Lower lobe of right lung (tissue), 2 donors: Measurements from ENCODE around the gene SCMH1. TPM values are rescaled to one million over a fixed set of nuclear protein-coding genes. Genes with fewer than 3 reads are reported as not detected.
A peak's percentile ranks its signal among the peaks of the same experiment; 100 is the strongest.

Source experiments
- ATAC-seq, 2 donors: fragments of 200-7000 bp; cut with Tn5 transposase; one replicate each; pipeline ENCODE4 v1.9.1; 2020 to 2022; ENCODE audit warnings: mild to moderate bottlenecking in 2 of 2, moderate library complexity in 2 of 2
- DNase-seq: peaks from one replicate; pipeline ENCODE4 v3.0.0-alpha.2; 2020
- H3K27ac ChIP-seq: fragments of 200-600 bp; one replicate; pipeline ENCODE4 v1.8.0; 2022
- H3K27me3 ChIP-seq: fragments of 200-600 bp; one replicate; pipeline ENCODE4 v1.8.0; 2022; ENCODE audit warnings: low read depth
- H3K36me3 ChIP-seq: fragments of 200-600 bp; one replicate; pipeline ENCODE4 v1.8.0; 2022; ENCODE audit warnings: mild to moderate bottlenecking
- H3K4me1 ChIP-seq: fragments of 200-600 bp; one replicate; pipeline ENCODE4 v1.8.0; 2022
- H3K4me3 ChIP-seq: fragments of 200-600 bp; one replicate; pipeline ENCODE4 v1.8.0; 2022; ENCODE audit warnings: mild to moderate bottlenecking
- H3K9me3 ChIP-seq: fragments of 200-600 bp; one replicate; pipeline ENCODE4 v1.8.0; 2022
- intact Hi-C: fragments of 100-400 bp; cut with DNase I; formaldehyde crosslinking; loops from one replicate; pipeline ENCODE4 v1.11.0; 2022
- total RNA-seq: library from RNA; stranded (reverse); fragmentation: NEBNext Ultra II Directional; extraction: Animal tissue kit (Norgen Biotek cat#: 25700); gene quantifications from one replicate; pipeline ENCODE4 v1.2.1, GENCODE V29; 2021
- TF ChIP-seq, protein P1 (sequence below): fragments of 200-600 bp; IDR thresholded peaks from one replicate; pipeline ENCODE4 v1.8.0; 2022; ENCODE audit warnings: antibody characterized with exemption, mild to moderate bottlenecking
- donor health status: DM: no; HTN: yes; CAD: no; lungs with severe emphysema.

The SCMH1 gene
- total RNA-seq, 1 donor from 2014 or later, result 30.0 TPM

DNA sequence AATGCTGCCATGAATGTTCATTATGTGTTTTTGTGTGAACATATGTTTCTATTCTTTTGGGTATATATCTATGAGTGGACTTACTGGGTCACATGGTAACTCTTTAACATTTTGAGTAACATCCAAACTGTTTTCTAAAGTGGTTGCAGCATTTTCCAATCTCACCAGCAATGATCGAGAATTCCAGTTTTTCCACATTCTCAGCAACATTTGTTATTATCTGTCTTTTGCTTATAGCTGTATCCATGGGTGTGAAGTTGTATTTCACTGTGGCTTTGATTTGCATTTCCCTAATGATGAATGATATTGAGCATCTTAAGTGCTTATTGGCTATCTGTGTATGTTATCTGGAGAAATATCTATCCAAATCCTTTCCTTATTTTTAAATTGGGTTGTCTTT, 131.4 kb downstream of the SCMH1 start:
- Histone ChIP-seq H3K4me1 (peaks cover 25% of the 10 kb centered on the region), H3K4me3 (no peak overlapping the region), H3K36me3 (peaks cover 6% of the 10 kb centered on the region), H3K27ac (no peak overlapping the region), H3K9me3 (no peaks in the 10 kb centered on the region), H3K27me3 (no peaks in the 10 kb centered on the region)
- intact Hi-C loops, result no loop called here
- ATAC-seq (no peak), DNase-seq (no peak)
- TF ChIP-seq, protein P1, sequence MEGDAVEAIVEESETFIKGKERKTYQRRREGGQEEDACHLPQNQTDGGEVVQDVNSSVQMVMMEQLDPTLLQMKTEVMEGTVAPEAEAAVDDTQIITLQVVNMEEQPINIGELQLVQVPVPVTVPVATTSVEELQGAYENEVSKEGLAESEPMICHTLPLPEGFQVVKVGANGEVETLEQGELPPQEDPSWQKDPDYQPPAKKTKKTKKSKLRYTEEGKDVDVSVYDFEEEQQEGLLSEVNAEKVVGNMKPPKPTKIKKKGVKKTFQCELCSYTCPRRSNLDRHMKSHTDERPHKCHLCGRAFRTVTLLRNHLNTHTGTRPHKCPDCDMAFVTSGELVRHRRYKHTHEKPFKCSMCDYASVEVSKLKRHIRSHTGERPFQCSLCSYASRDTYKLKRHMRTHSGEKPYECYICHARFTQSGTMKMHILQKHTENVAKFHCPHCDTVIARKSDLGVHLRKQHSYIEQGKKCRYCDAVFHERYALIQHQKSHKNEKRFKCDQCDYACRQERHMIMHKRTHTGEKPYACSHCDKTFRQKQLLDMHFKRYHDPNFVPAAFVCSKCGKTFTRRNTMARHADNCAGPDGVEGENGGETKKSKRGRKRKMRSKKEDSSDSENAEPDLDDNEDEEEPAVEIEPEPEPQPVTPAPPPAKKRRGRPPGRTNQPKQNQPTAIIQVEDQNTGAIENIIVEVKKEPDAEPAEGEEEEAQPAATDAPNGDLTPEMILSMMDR, result no peak

DNA sequence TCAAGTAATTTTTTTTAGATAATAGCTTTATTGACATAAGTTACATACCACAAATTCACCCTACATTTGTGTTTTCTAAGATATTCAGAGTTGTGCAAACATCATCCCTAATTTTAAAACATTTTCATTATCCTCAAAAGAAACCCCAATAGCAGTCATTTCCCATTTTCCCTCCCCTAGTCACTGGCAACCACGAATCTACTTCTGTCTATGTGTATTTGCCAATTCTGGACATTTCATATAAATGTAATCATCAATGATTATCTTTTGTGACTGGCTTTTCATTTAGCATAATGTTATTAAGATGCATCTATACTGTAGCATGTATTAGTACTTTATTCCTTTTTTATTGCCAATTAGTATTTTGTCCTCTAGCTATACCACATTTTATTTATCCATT, 131.8 kb downstream of the SCMH1 start:
- TF ChIP-seq, protein P1, result no peak
- Histone ChIP-seq H3K27ac (peak overlapping the region; percentile 84), H3K27me3 (no peaks in the 10 kb centered on the region), H3K36me3 (peaks cover 6% of the 10 kb centered on the region), H3K4me3 (no peak overlapping the region), H3K9me3 (no peaks in the 10 kb centered on the region), H3K4me1 (peaks cover 25% of the 10 kb centered on the region)
- ATAC-seq, result no peak
- intact Hi-C loops, result no loop called here
- DNase-seq, result no peak

DNA sequence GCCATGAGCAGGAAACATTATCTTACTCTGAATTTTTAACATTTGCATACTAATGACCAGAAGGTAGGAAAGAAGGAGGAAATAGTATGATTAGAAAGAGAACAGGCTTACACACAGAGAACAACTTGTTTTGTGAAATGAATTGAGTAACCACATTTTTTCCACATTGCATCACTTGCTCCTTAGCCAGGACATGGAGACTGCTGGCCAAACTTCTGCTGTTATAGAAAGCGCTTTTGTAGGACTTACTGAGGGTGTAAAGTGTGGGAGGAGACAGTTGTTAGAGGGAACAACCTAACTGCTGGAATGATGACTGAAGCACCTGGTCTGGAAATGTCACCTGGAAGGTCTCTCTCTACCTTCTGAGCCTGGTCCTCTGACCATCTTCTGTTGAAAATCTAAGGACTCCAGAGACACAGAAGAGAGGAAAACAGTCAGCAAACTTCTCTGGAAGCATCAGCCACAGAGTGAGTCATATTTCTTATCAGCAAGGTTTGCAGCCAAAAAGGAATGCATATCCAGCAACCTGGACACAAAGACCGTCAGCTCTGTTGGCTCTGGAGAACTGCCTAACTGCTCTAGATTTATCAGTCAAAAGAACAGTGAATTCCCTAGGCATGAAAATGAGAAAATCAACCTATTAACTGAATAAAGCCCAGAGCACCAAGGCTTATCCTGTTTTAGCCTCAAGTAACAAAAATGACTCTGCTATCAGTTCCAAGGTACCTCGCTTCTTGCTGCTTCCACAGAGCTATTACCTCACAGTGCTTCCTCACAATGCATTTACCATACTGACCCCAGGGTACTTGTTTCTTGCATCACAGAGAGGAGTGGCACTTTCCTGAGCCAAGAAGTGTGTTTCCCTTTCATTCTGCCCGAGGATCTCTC, 132.6 kb downstream of the SCMH1 start:
- Histone ChIP-seq H3K4me1 (peaks cover 25% of the 10 kb centered on the region), H3K9me3 (no peaks in the 10 kb centered on the region), H3K4me3 (no peak overlapping the region), H3K27ac (peak overlapping the region; percentile 84), H3K27me3 (no peaks in the 10 kb centered on the region), H3K36me3 (peaks cover 6% of the 10 kb centered on the region)
- DNase-seq, result no peak
- ATAC-seq, result peak; percentile 93 to 95
- intact Hi-C loops, result no loop called here
- TF ChIP-seq, protein P1, result no peak

DNA sequence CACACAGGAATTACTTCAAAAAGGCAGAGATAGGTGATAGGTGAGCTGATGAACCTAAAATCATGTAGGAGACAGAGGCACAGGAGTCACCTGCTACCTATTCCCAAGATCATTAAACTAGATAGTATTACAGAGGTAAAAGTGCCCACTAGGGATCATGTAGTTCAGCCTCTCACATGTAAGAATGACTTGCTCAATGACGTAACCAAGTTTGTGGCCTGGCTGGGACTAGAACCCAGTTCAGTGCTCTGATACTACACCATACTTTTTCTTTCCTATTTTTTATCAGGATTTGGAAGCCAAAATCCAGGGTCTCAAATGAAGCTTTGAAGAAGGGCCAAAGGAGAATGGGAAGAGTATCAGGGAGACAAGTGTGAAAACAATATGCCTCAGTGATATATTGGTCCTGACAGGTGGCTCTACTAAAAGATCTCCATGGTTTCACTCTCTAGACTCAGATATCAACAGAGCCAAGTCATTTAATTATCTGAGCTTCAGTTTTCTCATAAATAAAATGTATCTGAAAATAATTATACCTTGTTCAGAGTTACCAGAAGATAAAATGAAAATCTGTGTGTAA, 133.3 kb downstream of the SCMH1 start:
- Histone ChIP-seq H3K9me3 (no peaks in the 10 kb centered on the region), H3K36me3 (peaks cover 6% of the 10 kb centered on the region), H3K27ac (peak overlapping the region; percentile 84), H3K4me1 (peaks cover 30% of the 10 kb centered on the region), H3K4me3 (no peak overlapping the region), H3K27me3 (no peaks in the 10 kb centered on the region)
- TF ChIP-seq, protein P1, result no peak
- peak; percentile 38 to 57 for ATAC-seq
- no peak for DNase-seq
- intact Hi-C loops, result no loop called here

DNA sequence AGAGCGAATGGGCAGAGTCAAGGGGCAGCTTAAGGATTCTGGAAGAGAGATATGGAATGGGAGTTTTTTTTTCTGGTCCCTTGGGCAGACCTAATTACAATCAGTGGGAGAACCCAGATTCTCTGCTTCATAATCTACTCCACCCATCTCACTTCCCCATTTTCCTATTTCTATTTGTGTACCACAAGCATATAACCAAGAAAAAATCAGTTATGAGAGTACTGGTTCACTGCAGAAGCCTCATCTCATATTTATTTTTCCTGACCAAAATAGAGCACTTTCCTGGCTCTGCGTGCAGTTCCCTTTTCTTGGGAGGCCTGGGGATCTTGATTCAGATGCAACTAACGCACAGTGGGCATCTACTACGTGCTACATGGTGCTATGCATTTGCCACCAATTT, 138.3 kb downstream of the SCMH1 start:
- ATAC-seq (no peak), DNase-seq (no peak)
- Histone ChIP-seq H3K4me1 (peaks cover 32% of the 10 kb centered on the region), H3K9me3 (no peaks in the 10 kb centered on the region), H3K27me3 (no peaks in the 10 kb centered on the region), H3K36me3 (no peaks in the 10 kb centered on the region), H3K4me3 (no peak overlapping the region), H3K27ac (no peak overlapping the region)
- TF ChIP-seq, protein P1, result no peak
- intact Hi-C loops, result no loop called here
